SHP77 treated with DMSO at 0.1 percent for 48 hours (cell line): Measurements from ENCODE around the gene KNOP1.
"Not testable (repeated sequence)": the region's sequence is repeated elsewhere in the genome, so short reads cannot be mapped to it uniquely, and the experiment has no call there.

Experiments
- DNase-seq: peaks from one replicate; lab custom pipeline; 2025; lab: John Stamatoyannopoulos, UW

Gene KNOP1

GRCh38 chr16:19683453-19684236, 34.4 kb downstream of the KNOP1 start:
- no peak for DNase-seq

GRCh38 chr16:19681637-19682036, 36.4 kb downstream of the KNOP1 start:
- no peak for DNase-seq

- no peak for DNase-seq
Observed at GRCh38 chr16:19680881-19681340, 37.1 kb downstream of the KNOP1 start.

DNA sequence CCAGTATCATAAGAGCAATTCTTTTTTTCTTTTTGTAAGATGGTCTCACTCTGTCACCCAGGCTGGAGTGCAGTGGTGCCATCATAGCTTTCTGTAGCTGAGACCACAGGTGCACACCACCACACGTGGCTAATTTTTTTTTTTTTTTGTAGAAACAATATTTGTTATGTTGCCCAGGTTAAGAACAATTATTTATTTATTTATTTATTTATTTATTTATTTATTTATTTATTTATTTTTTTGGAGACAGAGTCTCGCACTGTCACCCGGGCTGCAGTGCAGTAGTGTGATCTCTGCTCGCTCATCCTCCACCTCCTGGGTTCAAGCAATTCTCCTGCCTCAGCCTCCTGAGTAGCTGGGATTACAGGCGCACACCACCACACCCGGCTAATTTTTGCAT, 38.7 kb downstream of the KNOP1 start:
- not testable (repeated sequence) for DNase-seq

GRCh38 chr16:19678804-19679203, 39.2 kb downstream of the KNOP1 start:
- no peak for DNase-seq

DNA sequence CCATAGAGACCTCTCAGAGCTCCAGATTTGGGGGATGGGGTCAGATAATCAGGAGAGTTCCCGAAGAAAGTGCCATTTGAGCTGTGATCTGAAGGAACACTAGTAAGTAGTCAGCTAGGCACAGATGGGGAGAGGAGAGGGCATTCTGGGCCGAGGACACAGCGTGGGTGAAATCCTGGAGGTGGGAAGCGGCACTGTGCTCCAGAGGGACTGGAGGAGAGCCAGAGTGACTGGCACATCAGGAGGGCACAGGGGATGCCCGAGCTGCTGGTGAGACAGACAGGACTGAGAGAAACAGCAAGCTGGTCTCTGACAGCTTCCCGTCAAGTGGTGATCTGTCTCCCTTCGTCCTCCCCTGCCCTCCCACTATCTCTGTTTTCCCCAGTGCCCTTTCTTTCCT, 40.6 kb downstream of the KNOP1 start:
- DNase-seq, result no peak

- no peak for DNase-seq
Observed at GRCh38 chr16:19674485-19674884, 43.5 kb downstream of the KNOP1 start.

GRCh38 chr16:19672378-19672777, 45.6 kb downstream of the KNOP1 start:
- DNase-seq, result no peak

DNA sequence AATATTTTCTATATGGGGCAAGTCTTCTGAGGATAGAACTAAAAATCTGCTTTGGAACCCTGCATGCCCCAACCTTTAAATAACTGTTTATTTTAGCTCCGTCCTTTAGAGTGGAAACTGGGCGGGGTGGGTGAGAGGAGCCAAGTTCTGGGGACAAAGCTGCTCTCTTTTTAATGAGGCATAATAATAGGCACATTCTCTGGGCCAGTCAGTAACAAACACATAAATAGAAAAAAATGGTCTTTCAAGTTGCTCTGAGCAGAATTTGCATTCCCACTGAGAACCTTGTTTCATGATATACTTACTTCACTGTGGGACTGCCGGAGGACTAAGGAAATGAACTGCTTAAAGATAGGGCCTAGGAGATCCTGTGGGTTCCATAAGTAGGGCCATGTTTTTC, 51.5 kb downstream of the KNOP1 start:
- DNase-seq, result no peak

DNA sequence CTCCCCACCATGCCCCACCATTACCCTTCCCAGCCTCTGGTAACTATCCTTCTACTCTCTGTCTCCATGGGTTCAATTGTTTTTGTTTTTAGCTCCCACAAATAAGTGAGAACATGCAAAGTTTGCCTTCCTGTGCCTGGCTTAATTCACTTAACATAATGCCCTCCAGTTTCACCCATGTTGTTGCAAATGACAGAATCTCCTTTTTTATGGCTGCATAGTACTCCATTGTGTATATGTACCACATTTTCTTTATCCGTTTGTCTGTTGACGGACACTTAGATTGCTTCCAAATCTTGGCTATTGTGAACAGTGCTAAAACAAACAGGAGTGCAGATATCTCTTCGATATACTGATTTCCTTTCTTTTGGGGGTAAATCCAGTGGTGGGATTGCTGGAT, 52.7 kb downstream of the KNOP1 start:
- not testable (repeated sequence) for DNase-seq

DNA sequence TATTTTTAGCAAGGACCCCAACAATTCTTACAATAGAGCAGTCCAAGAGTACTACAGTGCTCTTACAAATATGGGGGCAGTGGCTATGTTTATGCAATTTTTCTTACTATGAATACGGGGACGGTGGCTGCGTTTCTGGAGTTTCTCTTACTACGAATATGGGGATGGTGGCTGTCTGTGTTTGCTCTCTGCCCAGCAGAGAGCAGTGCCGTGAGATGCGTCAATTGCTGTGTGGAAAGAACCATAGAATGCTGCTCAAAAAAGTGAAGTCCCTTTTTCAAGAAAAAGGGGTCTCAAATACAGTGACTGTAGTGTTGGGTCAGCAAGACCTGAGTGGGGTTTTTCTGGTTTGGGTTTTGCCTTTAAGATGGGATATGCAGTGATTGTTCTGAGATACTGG, 53.9 kb downstream of the KNOP1 start:
- no peak for DNase-seq

GRCh38 chr16:19662351-19662750, 55.7 kb downstream of the KNOP1 start:
- no peak for DNase-seq

DNA sequence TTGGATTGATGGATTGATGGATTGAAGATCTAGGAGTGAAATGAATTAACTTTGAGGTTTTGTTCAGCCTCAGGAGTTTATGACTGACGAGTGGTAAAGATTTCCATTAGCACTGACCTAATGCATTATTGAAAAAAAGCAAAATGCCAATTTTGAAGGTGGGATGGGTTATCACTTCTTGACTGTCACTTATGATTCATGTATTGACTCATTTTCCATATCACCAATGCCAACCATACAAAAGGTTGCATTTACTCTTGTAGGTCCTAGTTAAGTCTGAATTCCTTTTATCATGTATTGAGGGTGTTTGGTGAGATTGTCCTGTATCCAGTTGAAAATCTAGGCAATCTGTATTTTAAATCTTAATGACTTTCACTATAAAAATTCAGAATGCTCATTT, 57.6 kb downstream of the KNOP1 start:
- DNase-seq, result no peak

DNA sequence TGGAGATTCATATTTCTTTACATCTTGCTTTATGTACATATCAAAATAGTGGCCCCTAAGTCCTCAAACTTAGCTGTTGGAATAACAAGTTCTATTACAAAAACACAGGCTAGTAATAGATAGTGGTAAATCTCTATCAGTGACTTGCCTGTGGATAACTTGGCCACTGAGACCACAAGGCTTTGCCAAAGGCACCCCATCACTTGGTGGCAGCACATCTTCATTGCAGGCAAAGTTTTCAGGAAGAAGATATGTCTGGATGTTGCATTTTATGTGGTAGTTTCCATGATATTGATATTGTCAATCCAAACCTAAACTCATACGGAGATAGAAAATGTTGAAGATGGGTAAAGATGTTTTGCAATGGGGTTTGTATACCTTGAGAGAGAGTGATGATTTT, 58.5 kb downstream of the KNOP1 start:
- no peak for DNase-seq

DNA sequence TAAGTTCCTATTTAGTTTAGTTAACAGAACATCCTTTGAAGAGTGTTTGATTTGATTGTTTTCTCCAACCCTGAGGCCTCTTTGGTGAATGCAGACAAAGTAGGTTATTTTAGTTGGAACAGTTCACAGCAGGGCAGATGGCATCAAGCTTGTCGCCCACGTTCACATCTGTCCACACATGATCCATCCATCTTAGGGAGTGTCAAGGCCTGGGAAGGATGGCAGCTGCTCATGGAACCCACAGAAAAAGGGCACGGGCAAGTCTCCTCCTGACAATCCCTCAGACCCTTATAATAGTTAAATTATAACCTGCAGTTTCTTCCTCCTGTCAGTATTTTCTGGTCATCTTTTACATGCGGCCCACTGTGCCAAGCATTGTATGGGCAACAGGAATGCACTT, 60.2 kb downstream of the KNOP1 start:
- no peak for DNase-seq

- no peak for DNase-seq
Observed at GRCh38 chr16:19655242-19655777, 62.7 kb downstream of the KNOP1 start.

DNA sequence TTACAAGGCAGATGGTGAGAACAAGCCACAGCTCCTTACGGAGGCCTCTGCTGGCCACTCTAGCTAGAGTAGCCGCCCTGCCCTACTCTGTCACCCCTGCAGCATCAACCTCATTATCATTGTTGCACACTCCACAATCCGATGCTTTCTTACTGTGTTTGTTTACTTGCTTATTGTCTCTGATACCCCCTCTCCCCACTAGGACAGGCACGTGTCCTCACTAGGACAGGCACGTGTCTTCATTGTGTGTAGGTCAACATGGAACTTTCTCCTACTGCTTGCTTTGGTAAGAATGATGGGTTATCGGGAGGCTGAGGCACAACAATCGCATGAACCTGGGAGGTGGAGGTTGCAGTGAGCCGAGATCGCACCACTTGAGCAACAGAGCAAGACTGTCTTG, 63.9 kb downstream of the KNOP1 start:
- DNase-seq, result no peak
